Retinal pigment epithelial cell (primary cell): ENCODE measurements around the gene MOGAT1.

ENCODE experiments used
- DNase-seq: peaks from one replicate; pipeline ENCODE4 v3.0.0-alpha.2; 2010; ENCODE audit warnings: low read depth
- H3K4me3 ChIP-seq: 2 replicates; pipeline ENCODE4 v1.5.1; 2011; ENCODE audit warnings: mild to moderate bottlenecking, low read length, control low read depth, moderate library complexity
- CTCF ChIP-seq: conservative IDR thresholded peaks from 2 replicates; pipeline ENCODE4 v1.5.1; 2011; ENCODE audit warnings: low read depth, low read length, control low read depth, inconsistent platforms

Gene MOGAT1

GRCh38 chr2:222655787-222656525 lies 15.5 kb upstream of the MOGAT1 start, which contains the start of gene FARSB:
Gene FARSB (minus strand): TSS chr2:222656092. CDS start chr2:222656073, 19 bp downstream.
- peak within 1 kb of the TSS; percentile 97 for H3K4me3 ChIP-seq
- peak; percentile 81 for DNase-seq
- TF ChIP-seq CTCF, result no peak

- DNase-seq, result no peak
- H3K4me3 ChIP-seq, result peak overlapping the region; percentile 97
- no peak for TF ChIP-seq CTCF
Measured at GRCh38 chr2:222656526-222657446, 14.7 kb upstream of the MOGAT1 start.

- no peak for TF ChIP-seq CTCF
- H3K4me3 ChIP-seq, result no peak overlapping the region
- no peak for DNase-seq
Measured at GRCh38 chr2:222663479-222663878, 8.0 kb upstream of the MOGAT1 start.

GRCh38 chr2:222668494-222669154 lies 2.8 kb upstream of the MOGAT1 start:
- TF ChIP-seq CTCF, result no peak
- DNase-seq, result no peak

GRCh38 chr2:222669353-222669752 lies 2.1 kb upstream of the MOGAT1 start:
- no peak overlapping the region for H3K4me3 ChIP-seq
- no peak for TF ChIP-seq CTCF
- no peak for DNase-seq

More at GRCh38 chr2:222668494-222669154, 2.8 kb upstream of the MOGAT1 start:
- no peak overlapping the region for H3K4me3 ChIP-seq

GRCh38 chr2:222670191-222671038 lies 1.0 kb upstream of the MOGAT1 start:
- DNase-seq, result no peak

More at GRCh38 chr2:222670191-222671038, 1.0 kb upstream of the MOGAT1 start:
- no peak for TF ChIP-seq CTCF
- H3K4me3 ChIP-seq, result no peak overlapping the region
